IPS-15b (cell line): ENCODE data around the gene DGKB.

Experiments
- H3K27me3 ChIP-seq: one replicate; pipeline ENCODE4 v1.6.1; 2013; ENCODE audit warnings: low read length; ENCODE audit not compliant: control insufficient read depth, insufficient read depth
- H3K36me3 ChIP-seq: one replicate; pipeline ENCODE4 v1.6.1; 2013; ENCODE audit warnings: low read length; ENCODE audit not compliant: control insufficient read depth, insufficient read depth
- H3K4me1 ChIP-seq: one replicate; pipeline ENCODE4 v1.6.1; 2013; ENCODE audit warnings: mild to moderate bottlenecking, low read length; ENCODE audit not compliant: control insufficient read depth, insufficient read depth
- H3K4me3 ChIP-seq: one replicate; pipeline ENCODE4 v1.5.1; 2013; ENCODE audit warnings: low read depth, low read length
- H3K9ac ChIP-seq: one replicate; pipeline ENCODE4 v1.6.1; 2013; ENCODE audit warnings: low read depth, mild to moderate bottlenecking, low read length
- H3K9me3 ChIP-seq: one replicate; pipeline ENCODE4 v1.6.1; 2013; ENCODE audit warnings: mild to moderate bottlenecking, low read length; ENCODE audit not compliant: control insufficient read depth, insufficient read depth

Gene DGKB

DNA sequence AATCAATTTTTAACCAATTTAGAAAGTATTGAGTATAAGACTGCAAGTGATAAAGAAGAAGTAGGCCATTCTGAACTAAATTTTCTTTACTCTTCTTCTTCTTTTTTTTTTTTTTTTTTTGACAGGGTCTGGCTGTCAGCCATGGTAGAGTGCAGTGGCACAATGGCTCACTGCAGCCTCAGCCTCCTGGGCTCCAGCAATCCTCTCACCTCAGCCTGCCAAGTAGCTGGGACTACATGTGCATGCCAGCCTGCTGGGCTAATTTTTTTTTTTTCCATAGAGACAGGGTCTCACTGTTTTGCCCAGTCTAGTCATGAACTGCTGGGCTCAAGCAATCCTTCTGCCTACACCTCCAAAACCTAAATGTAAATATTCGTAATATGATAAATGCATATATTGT lies 63.2 kb downstream of the DGKB start:
- Histone ChIP-seq H3K4me3 (no peak overlapping the region), H3K27me3 (no peaks in the 10 kb centered on the region), H3K4me1 (peaks cover 20% of the 10 kb centered on the region), H3K36me3 (no peaks in the 10 kb centered on the region), H3K9ac (no peak overlapping the region), H3K9me3 (no peaks in the 10 kb centered on the region)

DNA sequence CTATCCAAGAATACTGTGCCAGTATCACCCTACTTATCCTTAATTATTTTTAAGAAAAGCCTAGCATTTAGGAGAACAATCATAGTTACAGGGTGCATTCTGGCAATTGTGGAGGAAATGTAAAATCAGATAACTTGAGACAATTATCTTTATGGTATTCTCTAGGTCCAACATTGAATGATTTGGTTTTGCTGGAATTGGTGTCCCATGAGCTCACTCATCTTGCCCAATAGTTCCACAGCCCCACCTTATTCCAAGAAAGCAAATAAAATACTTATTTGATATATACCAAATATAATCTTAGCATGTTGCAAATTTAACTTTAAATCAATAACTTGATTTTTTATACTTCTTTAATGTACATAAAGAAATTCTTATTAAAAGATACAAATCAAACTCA lies 65.3 kb downstream of the DGKB start:
- H3K4me1 ChIP-seq: peaks cover 32% of the 10 kb centered on the region
- no peaks in the 10 kb centered on the region for H3K36me3 ChIP-seq
- H3K9ac ChIP-seq: no peak overlapping the region
- H3K27me3 ChIP-seq: no peaks in the 10 kb centered on the region
- no peak overlapping the region for H3K4me3 ChIP-seq
- no peaks in the 10 kb centered on the region for H3K9me3 ChIP-seq

DNA sequence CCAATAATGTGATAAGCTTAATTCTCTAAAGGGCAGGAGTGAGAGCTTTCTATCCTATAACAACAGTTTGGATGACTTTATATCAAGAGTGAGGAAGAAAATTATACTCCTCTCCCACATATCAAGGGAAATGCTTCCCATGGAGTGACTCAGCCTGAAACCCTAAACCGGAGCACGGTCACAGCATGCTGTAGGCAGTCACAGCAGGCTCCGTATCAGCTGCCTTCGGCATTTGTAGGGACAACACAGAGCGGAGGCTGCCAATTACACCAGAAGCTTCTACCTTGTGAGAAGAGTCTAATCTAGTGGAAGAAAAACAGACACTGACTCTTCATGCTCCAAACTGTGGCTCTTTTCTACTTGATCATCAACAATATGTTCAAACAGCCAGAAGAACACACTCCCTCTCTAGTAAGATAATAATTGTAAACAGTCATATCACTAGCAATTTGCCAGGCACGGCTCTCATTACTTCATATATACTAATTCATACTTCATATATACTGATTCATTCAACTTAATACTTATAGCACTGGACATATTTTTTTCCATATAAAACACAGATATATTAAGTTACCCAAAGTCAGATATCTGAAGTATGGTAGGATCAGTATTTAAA lies 65.9 kb downstream of the DGKB start:
- H3K36me3 ChIP-seq: no peaks in the 10 kb centered on the region
- H3K4me3 ChIP-seq: no peak overlapping the region
- no peaks in the 10 kb centered on the region for H3K9me3 ChIP-seq
- no peaks in the 10 kb centered on the region for H3K27me3 ChIP-seq
- no peak overlapping the region for H3K9ac ChIP-seq
- peaks cover 32% of the 10 kb centered on the region for H3K4me1 ChIP-seq

DNA sequence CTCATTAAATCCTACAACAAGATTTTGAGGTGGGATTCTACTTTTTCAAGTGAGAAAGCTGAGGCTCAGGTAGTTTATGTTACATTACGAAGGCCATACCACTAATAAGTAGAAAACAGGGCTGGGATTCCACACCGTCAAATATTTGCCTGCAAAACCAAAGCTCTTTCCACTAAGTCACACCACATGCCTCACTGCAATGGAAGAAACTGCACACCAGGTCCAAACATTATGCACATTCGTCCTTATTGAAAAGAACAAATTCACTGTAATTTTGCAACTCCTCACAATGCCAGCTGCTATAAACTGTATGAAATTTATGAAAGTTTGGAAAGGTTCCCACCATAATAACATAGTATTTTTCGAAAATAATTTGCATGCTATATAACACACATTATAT lies 66.5 kb downstream of the DGKB start:
- Histone ChIP-seq H3K4me1 (peaks cover 32% of the 10 kb centered on the region), H3K4me3 (no peak overlapping the region)

DNA sequence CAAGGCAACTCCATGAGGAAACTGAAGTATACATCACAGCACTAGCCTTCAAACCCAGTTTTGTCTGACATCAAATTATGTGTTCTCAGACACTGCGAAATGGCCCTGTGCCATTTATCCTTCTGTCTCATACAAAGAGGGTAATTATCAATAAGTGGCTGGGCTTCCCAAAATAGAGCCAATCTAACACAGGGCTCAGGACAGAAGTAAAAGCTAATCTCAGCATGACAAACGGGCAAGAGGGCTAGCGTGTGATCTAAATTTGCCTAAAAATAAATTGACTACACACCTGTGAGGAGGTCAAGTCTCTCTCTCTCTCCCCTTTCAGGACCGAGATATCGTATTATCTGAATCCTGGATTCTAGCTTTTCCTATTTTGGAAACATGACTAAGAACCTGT lies 67.2 kb downstream of the DGKB start:
- Histone ChIP-seq H3K27me3 (no peaks in the 10 kb centered on the region), H3K4me1 (peaks cover 32% of the 10 kb centered on the region), H3K4me3 (no peak overlapping the region), H3K9me3 (no peaks in the 10 kb centered on the region), H3K9ac (no peak overlapping the region), H3K36me3 (no peaks in the 10 kb centered on the region)

More for the DNA sequence above, 66.5 kb downstream of the DGKB start:
- no peaks in the 10 kb centered on the region for H3K27me3 ChIP-seq
- no peaks in the 10 kb centered on the region for H3K36me3 ChIP-seq
- H3K9me3 ChIP-seq: no peaks in the 10 kb centered on the region
- no peak overlapping the region for H3K9ac ChIP-seq

DNA sequence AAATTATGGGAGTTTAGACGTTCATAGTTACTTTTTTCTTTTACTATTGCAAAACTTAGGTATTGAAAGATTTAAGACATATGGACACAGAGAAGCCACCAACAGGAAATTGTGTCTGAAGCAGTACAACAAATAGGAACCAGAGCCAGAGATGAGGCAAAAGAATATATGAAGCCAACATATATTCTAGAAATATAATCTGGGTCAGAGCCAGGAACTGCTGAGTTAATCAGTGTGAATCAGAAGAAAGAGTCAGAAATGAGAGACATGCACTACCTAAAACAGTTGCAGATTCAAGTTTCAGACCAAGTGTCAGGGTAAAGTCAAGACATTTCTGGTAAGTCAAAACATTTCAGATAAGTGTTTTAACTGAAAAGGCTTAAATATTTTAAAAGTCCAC lies 67.7 kb downstream of the DGKB start:
- H3K9me3 ChIP-seq: no peaks in the 10 kb centered on the region
- H3K4me1 ChIP-seq: peaks cover 32% of the 10 kb centered on the region
- no peaks in the 10 kb centered on the region for H3K27me3 ChIP-seq
- H3K9ac ChIP-seq: no peak overlapping the region
- H3K4me3 ChIP-seq: no peak overlapping the region
- H3K36me3 ChIP-seq: no peaks in the 10 kb centered on the region

DNA sequence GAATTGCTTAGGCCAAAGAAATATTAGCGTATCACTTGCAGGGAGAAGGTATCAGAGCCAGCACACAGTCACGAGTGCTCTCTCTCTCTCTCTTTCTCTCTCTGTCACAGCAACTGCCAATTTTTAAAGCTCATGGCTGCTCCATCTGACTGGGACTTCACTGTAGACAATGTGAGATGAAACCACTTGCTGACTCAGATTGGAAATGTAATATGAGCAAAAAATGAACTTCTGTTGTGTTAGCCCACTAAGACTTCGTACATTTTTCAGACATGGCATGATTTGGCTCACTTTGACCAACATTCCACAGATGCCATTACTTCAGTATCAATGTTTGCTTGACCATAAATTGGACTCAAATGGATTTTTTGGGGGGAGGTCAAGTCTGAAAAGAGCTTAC lies 68.1 kb downstream of the DGKB start:
- Histone ChIP-seq H3K27me3 (no peaks in the 10 kb centered on the region), H3K36me3 (no peaks in the 10 kb centered on the region), H3K4me1 (peaks cover 32% of the 10 kb centered on the region), H3K9ac (no peak overlapping the region), H3K9me3 (no peaks in the 10 kb centered on the region), H3K4me3 (no peak overlapping the region)

DNA sequence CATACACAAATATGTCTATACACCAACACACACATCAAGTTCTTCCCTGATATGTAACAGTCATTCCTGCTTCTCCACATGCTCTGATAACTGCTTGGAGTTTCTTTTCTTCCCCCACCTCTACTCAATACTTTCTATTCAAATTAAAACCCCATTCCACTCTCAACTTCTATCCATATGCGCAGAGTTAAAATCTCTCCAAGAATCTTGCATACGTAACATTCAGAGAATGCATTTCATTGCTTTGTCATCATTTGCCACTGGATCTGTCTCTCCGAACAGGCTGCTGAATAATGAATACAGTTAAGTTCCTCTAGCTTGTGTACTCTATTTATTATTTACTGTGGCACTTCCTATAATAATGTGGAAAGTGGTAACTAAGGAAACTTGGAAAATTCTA lies 68.8 kb downstream of the DGKB start:
- Histone ChIP-seq H3K27me3 (no peaks in the 10 kb centered on the region), H3K4me1 (peaks cover 32% of the 10 kb centered on the region), H3K36me3 (no peaks in the 10 kb centered on the region), H3K9me3 (no peaks in the 10 kb centered on the region), H3K4me3 (no peak overlapping the region), H3K9ac (no peak overlapping the region)

DNA sequence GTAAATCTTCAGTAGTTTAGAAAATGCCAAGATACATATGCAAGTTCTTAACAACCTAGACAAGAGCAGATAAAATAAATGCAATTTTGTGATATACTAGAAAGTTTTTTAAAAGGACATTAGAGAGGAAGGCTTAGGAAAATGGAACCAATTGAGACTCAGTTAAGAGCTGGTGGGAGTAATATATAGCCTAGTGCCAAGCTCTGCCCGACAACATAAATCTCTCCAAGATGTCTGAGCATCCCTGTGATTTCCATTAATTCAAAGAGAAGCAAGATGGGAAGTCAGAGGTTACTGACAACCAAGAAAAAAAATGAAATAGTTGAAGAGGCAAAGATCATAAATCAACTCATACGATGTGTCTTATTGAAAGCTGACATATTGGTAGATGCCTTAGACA lies 74.5 kb downstream of the DGKB start:
- H3K9ac ChIP-seq: no peak overlapping the region
- H3K27me3 ChIP-seq: no peaks in the 10 kb centered on the region
- no peaks in the 10 kb centered on the region for H3K9me3 ChIP-seq
- H3K4me1 ChIP-seq: peaks cover 3% of the 10 kb centered on the region
- no peaks in the 10 kb centered on the region for H3K36me3 ChIP-seq
- no peak overlapping the region for H3K4me3 ChIP-seq

DNA sequence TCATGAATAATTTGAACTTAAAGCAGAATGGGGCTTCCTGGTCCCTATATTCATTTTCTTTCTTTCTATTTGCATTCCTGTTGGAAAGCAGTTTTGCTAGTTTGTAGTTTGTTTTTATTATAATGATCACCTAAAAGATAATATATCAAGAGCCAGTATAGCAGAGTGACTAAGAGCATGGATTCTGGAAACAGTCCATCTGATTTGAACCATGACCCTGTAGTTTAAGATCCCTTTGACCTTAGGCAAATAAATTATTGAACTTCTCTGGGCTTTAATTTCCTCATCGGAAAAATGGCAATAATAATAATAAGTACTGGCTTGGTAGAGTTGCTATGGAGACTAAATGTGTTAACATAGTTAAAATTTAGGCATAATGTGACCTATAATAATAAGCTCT lies 76.1 kb downstream of the DGKB start:
- H3K9ac ChIP-seq: no peak overlapping the region
- H3K4me3 ChIP-seq: no peak overlapping the region
- no peaks in the 10 kb centered on the region for H3K9me3 ChIP-seq
- no peaks in the 10 kb centered on the region for H3K36me3 ChIP-seq
- H3K27me3 ChIP-seq: no peaks in the 10 kb centered on the region
- H3K4me1 ChIP-seq: no peaks in the 10 kb centered on the region

DNA sequence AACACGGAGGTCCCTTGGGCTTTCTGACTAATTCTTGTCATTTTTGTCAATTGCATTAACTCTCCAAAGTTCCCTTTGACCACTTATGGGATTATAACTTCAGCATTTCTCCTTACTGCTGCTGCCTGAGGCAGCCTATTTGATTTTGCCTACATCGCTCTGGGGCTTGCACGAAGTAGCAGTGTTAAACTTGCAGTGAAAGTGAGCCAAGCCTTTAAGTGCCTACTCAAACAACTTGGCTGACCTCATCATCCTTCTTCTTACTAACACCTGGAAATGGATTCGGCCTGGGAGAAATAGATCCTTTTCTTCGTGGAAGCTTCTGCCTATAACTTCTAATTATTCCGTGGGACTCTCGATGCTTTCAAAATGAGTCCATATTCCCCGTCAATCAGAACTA lies 76.6 kb downstream of the DGKB start:
- Histone ChIP-seq H3K27me3 (no peaks in the 10 kb centered on the region), H3K36me3 (no peaks in the 10 kb centered on the region), H3K9ac (no peak overlapping the region), H3K4me1 (no peaks in the 10 kb centered on the region), H3K4me3 (no peak overlapping the region), H3K9me3 (no peaks in the 10 kb centered on the region)

DNA sequence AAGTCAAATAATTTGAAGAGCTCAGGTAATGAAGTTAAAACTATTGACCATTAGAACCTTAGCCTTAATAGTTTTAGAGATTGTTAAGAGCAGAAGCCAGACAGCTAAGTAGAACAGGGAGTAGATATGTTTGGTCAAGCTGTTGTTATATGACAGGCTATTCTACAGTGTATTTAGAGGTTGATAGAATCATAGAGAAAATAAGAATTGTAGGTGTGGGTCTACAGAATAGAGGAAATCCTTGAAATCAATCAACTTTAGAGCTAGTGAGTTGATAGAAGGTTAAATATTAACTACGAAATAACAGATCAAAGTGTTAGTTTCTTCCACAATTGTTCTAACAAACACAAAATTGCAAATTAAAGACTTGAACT lies 80.1 kb downstream of the DGKB start:
- no peak overlapping the region for H3K9ac ChIP-seq

More for the DNA sequence above, 80.1 kb downstream of the DGKB start:
- H3K4me1 ChIP-seq: no peaks in the 10 kb centered on the region
- H3K9me3 ChIP-seq: no peaks in the 10 kb centered on the region
- H3K36me3 ChIP-seq: no peaks in the 10 kb centered on the region
- H3K4me3 ChIP-seq: no peak overlapping the region
- H3K27me3 ChIP-seq: no peaks in the 10 kb centered on the region
